ENCODE results near the gene TSC22D4.

TSC22D4 gene

DNA sequence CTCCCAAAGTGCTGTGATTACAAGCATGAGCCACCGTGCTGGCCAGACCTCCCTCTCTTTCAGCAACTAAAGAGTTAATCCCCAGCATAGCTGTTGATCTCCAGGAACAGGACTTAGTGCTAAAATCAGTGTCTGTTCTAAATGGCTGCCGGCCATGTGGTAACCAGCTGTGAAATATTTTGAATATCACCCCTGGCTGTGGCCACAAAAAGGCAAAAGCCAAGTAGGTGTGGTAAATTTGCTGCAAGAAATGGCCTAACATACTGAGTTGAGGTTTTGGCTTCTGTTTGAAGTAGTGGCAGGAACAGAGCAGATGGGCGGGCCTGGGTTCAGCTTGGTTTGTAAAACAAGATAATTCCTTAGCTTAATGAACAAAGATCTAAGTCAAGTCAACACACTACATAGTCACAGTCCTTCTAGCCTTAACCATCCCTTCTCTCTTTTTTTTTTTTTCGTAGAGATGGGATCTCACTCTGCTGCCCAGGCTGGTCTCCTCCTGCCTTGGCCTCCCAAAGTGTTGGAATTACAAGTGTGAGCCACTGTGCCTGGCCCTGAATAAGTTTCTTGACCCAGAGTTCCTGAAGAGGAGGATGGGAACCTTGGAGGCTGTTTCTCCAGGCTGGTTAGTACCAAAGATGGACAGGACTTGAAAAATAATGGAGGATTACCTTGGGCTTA lies 37.3 kb upstream of the TSC22D4 start:
- TF ChIP-seq, protein P1, sequence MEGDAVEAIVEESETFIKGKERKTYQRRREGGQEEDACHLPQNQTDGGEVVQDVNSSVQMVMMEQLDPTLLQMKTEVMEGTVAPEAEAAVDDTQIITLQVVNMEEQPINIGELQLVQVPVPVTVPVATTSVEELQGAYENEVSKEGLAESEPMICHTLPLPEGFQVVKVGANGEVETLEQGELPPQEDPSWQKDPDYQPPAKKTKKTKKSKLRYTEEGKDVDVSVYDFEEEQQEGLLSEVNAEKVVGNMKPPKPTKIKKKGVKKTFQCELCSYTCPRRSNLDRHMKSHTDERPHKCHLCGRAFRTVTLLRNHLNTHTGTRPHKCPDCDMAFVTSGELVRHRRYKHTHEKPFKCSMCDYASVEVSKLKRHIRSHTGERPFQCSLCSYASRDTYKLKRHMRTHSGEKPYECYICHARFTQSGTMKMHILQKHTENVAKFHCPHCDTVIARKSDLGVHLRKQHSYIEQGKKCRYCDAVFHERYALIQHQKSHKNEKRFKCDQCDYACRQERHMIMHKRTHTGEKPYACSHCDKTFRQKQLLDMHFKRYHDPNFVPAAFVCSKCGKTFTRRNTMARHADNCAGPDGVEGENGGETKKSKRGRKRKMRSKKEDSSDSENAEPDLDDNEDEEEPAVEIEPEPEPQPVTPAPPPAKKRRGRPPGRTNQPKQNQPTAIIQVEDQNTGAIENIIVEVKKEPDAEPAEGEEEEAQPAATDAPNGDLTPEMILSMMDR (IDR thresholded peaks at IDR 0.05; ENCODE audit: low read depth, low read length, missing control alignments) = no peak
- no peak overlapping the region for H3K4me3 ChIP-seq (ENCODE audit: low read depth, low read length)
- DNase-seq (ENCODE audit: low read depth) = peak; percentile 72

DNA sequence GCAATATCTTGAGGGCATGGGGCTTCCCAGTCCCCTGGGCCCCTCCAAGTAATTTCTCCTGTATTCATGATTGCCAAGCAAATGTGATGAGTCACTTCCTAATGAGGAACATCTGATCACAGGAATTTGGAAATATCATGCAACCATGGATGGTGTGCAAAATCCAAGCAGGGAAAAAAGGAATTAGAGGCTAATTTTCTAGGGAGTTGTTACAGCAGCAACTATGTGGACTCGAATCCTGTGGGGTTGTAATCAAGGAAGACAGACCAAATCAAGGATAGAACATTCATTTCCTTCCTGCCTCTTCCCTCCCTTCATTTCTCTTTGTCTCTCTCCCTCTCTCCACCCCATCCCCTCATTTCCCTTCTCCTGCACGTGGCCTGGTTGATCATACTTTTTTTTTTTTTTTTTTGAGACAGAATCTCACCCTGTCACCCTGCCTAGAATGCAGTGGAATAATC lies 36.1 kb upstream of the TSC22D4 start:
- TF ChIP-seq, protein P1 (IDR thresholded peaks at IDR 0.05; ENCODE audit: low read depth, low read length, missing control alignments) = no peak
- no peak for DNase-seq (ENCODE audit: low read depth)
- no peak overlapping the region for H3K4me3 ChIP-seq (ENCODE audit: low read depth, low read length)

DNA sequence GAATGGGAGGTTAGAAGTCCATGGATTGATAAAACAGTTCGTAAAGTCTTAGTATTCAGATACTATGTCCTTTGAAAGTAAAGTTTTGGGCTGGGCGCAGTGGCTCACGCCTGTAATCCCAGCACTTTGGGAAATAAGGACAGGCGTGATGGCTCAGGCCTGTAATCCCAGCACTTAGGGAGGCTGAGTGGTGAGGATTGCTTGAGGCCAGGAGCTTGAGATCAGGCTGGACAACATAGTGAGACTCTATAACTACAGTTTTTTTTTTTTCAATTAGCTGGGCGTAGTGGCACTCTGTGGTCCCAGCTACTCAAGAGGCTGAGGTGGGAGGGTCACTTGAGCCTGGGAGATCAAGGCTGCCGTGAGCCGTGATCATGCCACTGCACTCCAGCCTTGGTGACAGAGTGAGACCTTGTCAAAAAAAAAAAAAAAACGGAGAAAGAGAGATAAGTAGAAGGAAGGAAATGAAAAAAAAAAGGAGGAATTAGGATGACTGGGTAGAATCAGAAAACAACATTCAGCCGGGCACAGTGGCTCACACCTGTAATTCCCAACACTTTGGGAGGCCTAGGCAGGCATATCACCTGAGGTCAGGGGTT lies 34.3 kb upstream of the TSC22D4 start:
- DNase-seq (ENCODE audit: low read depth) = no peak
- H3K4me3 ChIP-seq (ENCODE audit: low read depth, low read length) = no peak overlapping the region
- TF ChIP-seq, protein P1 (IDR thresholded peaks at IDR 0.05; ENCODE audit: low read depth, low read length, missing control alignments) = no peak

DNA sequence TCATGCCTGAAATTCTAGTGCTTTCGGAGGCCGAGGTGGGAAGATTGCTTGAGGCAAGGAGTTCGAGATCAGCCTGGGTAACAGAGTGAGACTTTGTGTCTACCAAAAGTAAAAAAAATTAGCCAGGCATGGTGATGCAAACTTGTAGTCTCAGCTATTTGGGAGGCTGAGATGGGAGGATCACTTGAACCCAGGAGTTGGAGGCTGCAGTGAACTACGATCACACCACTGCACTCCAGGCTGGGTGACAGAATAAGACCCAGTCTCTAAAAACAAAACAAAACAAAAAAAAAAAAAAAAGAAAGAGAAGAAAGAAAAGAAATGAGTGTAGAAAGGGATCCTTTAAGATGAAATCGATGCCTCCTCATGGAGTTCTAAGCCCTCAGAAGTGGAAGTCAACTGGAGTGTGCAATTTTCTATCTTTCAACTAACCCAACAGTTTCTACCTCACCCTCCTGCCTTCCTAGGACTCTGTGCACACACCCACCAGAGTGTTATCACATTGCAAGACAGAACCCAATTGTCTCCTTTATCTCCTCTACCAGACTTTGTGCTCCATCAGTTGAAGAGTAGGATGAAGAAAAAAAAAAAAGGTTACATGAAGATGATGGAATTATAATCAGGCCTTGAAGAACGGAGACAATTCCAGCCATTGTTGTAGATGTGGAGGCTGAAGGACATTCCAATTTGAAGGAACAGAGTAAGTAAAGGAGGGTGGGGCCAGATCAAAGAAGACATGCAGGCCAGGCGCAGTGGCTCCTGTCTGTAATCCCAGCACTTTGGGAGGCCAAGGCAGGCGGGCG lies 31.6 kb upstream of the TSC22D4 start:
- no peak for DNase-seq (ENCODE audit: low read depth)
- TF ChIP-seq, protein P1 (IDR thresholded peaks at IDR 0.05; ENCODE audit: low read depth, low read length, missing control alignments) = no peak
- no peak overlapping the region for H3K4me3 ChIP-seq (ENCODE audit: low read depth, low read length)

DNA sequence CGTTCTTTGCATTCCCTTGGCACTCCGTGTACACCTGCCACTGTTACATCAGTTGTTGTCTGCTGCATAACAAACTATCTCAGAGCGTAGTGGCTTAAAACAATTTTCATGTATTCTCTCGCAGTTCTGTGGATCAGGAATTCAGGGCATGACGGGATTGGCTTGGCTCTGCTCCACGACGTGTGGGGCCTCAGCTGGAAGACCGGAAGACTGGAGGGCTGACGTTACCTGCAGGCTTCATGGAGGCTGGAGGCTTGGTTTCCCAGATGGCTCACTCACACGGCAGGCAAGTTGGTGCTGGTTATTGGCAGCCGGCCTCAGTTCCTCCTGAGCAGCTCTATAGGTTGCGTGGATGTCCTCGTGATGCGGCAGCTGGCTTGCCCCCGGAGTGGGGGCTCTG lies 30.2 kb upstream of the TSC22D4 start:
- TF ChIP-seq, protein P1 (IDR thresholded peaks at IDR 0.05; ENCODE audit: low read depth, low read length, missing control alignments) = no peak
- no peak for DNase-seq (ENCODE audit: low read depth)
- no peak overlapping the region for H3K4me3 ChIP-seq (ENCODE audit: low read depth, low read length)

DNA sequence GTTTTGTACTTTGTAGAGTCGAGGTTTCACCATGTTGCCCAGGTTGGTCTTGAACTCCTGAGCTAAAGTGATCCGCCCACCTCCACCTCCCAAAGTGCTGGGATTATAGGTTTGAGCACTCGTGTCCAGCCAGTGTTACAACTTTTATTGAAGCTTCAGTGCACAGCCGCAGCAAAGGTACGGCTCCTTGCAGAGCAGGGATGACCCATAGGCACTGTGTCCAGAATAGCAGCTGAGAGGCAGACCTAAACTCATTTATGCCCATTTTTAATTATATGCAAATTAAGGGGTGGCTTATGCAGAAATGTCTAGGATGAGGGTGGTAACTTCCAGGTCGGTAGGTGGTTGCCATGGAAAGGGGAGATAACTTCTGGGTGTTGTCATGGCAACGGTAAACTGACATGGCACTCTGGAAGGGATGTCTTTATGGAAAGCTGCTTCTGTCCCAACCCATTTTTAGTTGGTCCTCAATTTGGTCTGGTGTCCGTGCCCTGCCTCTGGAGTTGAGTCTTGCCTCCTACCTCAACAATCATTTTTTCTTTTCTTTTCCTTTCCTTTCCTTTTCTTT lies 27.4 kb upstream of the TSC22D4 start:
- TF ChIP-seq, protein P1 (IDR thresholded peaks at IDR 0.05; ENCODE audit: low read depth, low read length, missing control alignments) = no peak
- DNase-seq (ENCODE audit: low read depth) = no peak
- no peak overlapping the region for H3K4me3 ChIP-seq (ENCODE audit: low read depth, low read length)
